Small intestine (tissue), 7 donors: ENCODE data around the gene FBLN7. TPM values are rescaled to one million over a fixed set of nuclear protein-coding genes. Genes with fewer than 3 reads are reported as not detected.

ENCODE experiments used
- DNase-seq, 2 donors: peaks; one replicate each; pipeline versions ENCODE4 v3.0.0 to v3.0.0-alpha.2; 2013
- FAIRE-seq: peaks from 2 replicates; lab custom pipeline; 2012; peaks lifted over from hg19 to GRCh38; lab: Jason Lieb, UNC
- H3K27ac ChIP-seq, 3 donors: one replicate each; pipeline ENCODE4 v1.5.1; 2013; ENCODE audit warnings: low read length in 2 of 3, mild to moderate bottlenecking in 2 of 3, control low read depth in 1 of 3, inconsistent platforms in 1 of 3, low read depth in 1 of 3, moderate library complexity in 1 of 3
- H3K27me3 ChIP-seq, 3 donors: one replicate each; pipeline ENCODE4 v1.6.1; 2013; ENCODE audit warnings: low read length in 3 of 3, inconsistent platforms in 1 of 3; ENCODE audit not compliant: control insufficient read depth in 3 of 3, insufficient read depth in 3 of 3
- H3K36me3 ChIP-seq, 3 donors: one replicate each; pipeline ENCODE4 v1.6.1; 2013; ENCODE audit warnings: low read length in 3 of 3, inconsistent platforms in 1 of 3, low read depth in 1 of 3, mild to moderate bottlenecking in 1 of 3, moderate library complexity in 1 of 3; ENCODE audit not compliant: control insufficient read depth in 3 of 3, insufficient read depth in 2 of 3
- H3K4me1 ChIP-seq, 3 donors: one replicate each; pipeline ENCODE4 v1.6.1; 2013; ENCODE audit warnings: low read length in 2 of 3, inconsistent platforms in 1 of 3, low read depth in 1 of 3, mild to moderate bottlenecking in 1 of 3, moderate library complexity in 1 of 3; ENCODE audit not compliant: control insufficient read depth in 3 of 3, insufficient read depth in 2 of 3
- H3K4me3 ChIP-seq, 3 donors: one replicate each; pipeline ENCODE4 v1.5.1; 2013; ENCODE audit warnings: low read length in 3 of 3, control low read depth in 1 of 3, inconsistent platforms in 1 of 3, low read depth in 1 of 3, mild to moderate bottlenecking in 1 of 3, moderate library complexity in 1 of 3
- H3K9me3 ChIP-seq, 2 donors: one replicate each; pipeline ENCODE4 v1.6.1; 2013; ENCODE audit warnings: low read depth in 1 of 2, low read length in 1 of 2; ENCODE audit not compliant: control insufficient read depth in 2 of 2, insufficient read depth in 1 of 2
- WGBS, 3 donors: extraction: QIAGEN DNeasy Blood & Tissue Kit; methylation state at CpG; one replicate each; pipeline ENCODE4 v1.1.7; 2013; 5-methylcytosine and 5-hydroxymethylcytosine counted together
- polyA plus RNA-seq, 4 donors: library from polyadenylated mRNA; stranded (reverse) in 3 of 4; unstranded in 1 of 4; fragments of 200-250 nt in 3 of 4; fragments of 120-200 nt in 1 of 4; gene quantifications; one replicate each; pipeline versions ENCODE4 v1.2.1 to v1.2.3, GENCODE V29; 2013
- donor health status: healthy with polysubstance abuse.
- donor health status: control.
- donor health status: control.
- donor health status: Bipolar disorder and iron deficiency.
- donor health status: healthy.

Gene FBLN7
- polyA plus RNA-seq, 4 donors = 0.75 to 1.4 TPM; not detected in 2

- Histone ChIP-seq H3K9me3 (no peaks in the 10 kb centered on the region), H3K4me3 (no peak overlapping the region), H3K27me3 (no peaks in the 10 kb centered on the region), H3K36me3 (no peaks in the 10 kb centered on the region), H3K27ac (no peak overlapping the region), H3K4me1 (no peaks in the 10 kb centered on the region)
- 65 to 69% (median 68%) methylated on average over 21 of the region's 21 CpGs for WGBS, 3 donors
- DNase-seq = no peak
- FAIRE-seq = no peak
Measured at GRCh38 chr2:112156152-112156986, 18.2 kb downstream of the FBLN7 start.

- DNase-seq (no peak), FAIRE-seq (no peak)
- H3K36me3 ChIP-seq = no peaks in the 10 kb centered on the region
Measured at GRCh38 chr2:112157472-112157871, 19.3 kb downstream of the FBLN7 start.

GRCh38 chr2:112159454-112159921 lies 21.3 kb downstream of the FBLN7 start:
- Histone ChIP-seq H3K27me3 (no peaks in the 10 kb centered on the region), H3K27ac (no peak overlapping the region), H3K4me3 (no peak overlapping the region), H3K36me3 (no peaks in the 10 kb centered on the region), H3K4me1 (no peaks in the 10 kb centered on the region), H3K9me3 (no peaks in the 10 kb centered on the region)
- FAIRE-seq (no peak), DNase-seq (no peak)
- 93 to 98% (median 97%) methylated on average over 31 of the region's 31 CpGs for WGBS, 3 donors

More at GRCh38 chr2:112157472-112157871, 19.3 kb downstream of the FBLN7 start:
- Histone ChIP-seq H3K27me3 (no peaks in the 10 kb centered on the region), H3K9me3 (no peaks in the 10 kb centered on the region), H3K4me3 (no peak overlapping the region), H3K27ac (no peak overlapping the region), H3K4me1 (no peaks in the 10 kb centered on the region)
- 40 to 75% (median 66%) methylated on average over 3 of the region's 3 CpGs for WGBS, 3 donors

- Histone ChIP-seq H3K27ac (no peak overlapping the region), H3K27me3 (no peaks in the 10 kb centered on the region), H3K4me3 (no peak overlapping the region), H3K9me3 (no peaks in the 10 kb centered on the region), H3K36me3 (no peaks in the 10 kb centered on the region), H3K4me1 (no peaks in the 10 kb centered on the region)
- no peak for DNase-seq
- 76 to 89% (median 85%) methylated on average over 37 to 52 of the region's 52 CpGs for WGBS, 3 donors
- no peak for FAIRE-seq
Measured at GRCh38 chr2:112160283-112161250, 22.4 kb downstream of the FBLN7 start.

- H3K4me3 ChIP-seq = no peak overlapping the region
- DNase-seq = no peak
- H3K4me1 ChIP-seq = no peaks in the 10 kb centered on the region
- H3K9me3 ChIP-seq = no peaks in the 10 kb centered on the region
- H3K27ac ChIP-seq = no peak overlapping the region
- H3K36me3 ChIP-seq = no peaks in the 10 kb centered on the region
- FAIRE-seq = no peak
- no peaks in the 10 kb centered on the region for H3K27me3 ChIP-seq
- WGBS, 3 donors = 66 to 83% (median 73%) methylated on average over 9 of the region's 9 CpGs
Measured at GRCh38 chr2:112161431-112162145, 23.4 kb downstream of the FBLN7 start.

- FAIRE-seq = no peak
- Histone ChIP-seq H3K36me3 (no peaks in the 10 kb centered on the region), H3K9me3 (no peaks in the 10 kb centered on the region), H3K27me3 (no peaks in the 10 kb centered on the region), H3K4me1 (no peaks in the 10 kb centered on the region), H3K4me3 (no peak overlapping the region), H3K27ac (no peak overlapping the region)
- no peak for DNase-seq
- 92 to 96% (median 94%) methylated on average over 6 of the region's 6 CpGs for WGBS, 3 donors
Measured at GRCh38 chr2:112162341-112162740, 24.2 kb downstream of the FBLN7 start.

- DNase-seq (no peak), FAIRE-seq (no peak)
- Histone ChIP-seq H3K9me3 (no peaks in the 10 kb centered on the region), H3K27ac (no peak overlapping the region), H3K36me3 (no peaks in the 10 kb centered on the region), H3K27me3 (no peaks in the 10 kb centered on the region), H3K4me3 (no peak overlapping the region), H3K4me1 (no peaks in the 10 kb centered on the region)
- 94 to 96% (median 94%) methylated on average over 11 of the region's 11 CpGs for WGBS, 3 donors
Measured at GRCh38 chr2:112162956-112163355, 24.8 kb downstream of the FBLN7 start.

- H3K27me3 ChIP-seq = no peaks in the 10 kb centered on the region
- H3K27ac ChIP-seq = no peak overlapping the region
- 82 to 87% (median 83%) methylated on average over 9 of the region's 9 CpGs for WGBS, 3 donors
- no peaks in the 10 kb centered on the region for H3K9me3 ChIP-seq
- H3K36me3 ChIP-seq = no peaks in the 10 kb centered on the region
- DNase-seq (no peak), FAIRE-seq (no peak)
- no peak overlapping the region for H3K4me3 ChIP-seq
- no peaks in the 10 kb centered on the region for H3K4me1 ChIP-seq
Measured at GRCh38 chr2:112163541-112163981, 25.4 kb downstream of the FBLN7 start.
